ENCODE data around the gene ADAM17. TPM values are rescaled to one million over a fixed set of nuclear protein-coding genes. Genes with fewer than 3 reads are reported as not detected.

The ADAM17 gene
- polyA plus RNA-seq, 3 donors: 30.2 to 34.8 (median 30.9) TPM

DNA sequence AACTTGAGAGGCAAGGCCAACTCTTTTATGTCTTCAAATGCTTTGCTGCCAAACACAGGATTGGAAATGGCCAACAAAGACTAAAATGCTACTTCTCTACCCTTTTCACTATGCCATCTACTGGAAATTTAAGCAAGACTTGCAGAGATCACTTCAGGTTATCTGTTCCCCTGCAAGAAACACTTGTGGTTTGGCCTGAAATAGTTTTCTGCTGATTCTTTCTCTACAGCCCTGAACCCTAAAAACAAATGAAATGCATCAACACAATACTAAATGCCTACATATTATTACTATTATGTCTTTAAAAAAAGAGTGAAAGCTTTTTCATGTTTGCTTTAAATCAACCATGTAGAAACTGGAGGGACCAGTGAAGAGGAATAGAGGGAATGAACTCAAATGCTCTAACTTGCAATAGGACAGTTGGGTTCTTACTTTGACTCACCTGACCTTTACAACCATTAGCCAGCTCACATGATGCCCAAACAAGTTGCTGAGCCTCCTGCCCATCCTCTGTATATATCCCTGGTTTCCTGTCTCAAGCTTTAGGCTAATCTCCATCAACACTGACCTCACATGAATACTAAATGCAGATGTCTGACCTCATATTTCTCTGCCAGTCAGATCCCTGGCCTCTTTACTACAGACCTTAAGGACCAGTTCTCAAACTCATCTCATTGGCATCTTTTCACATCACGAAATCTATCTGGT lies 17.5 kb upstream of the ADAM17 start:
- no peaks in the 10 kb centered on the region for H3K9me3 Mint-ChIP-seq
- no peaks in the 10 kb centered on the region for H3K4me1 Mint-ChIP-seq
- DNase-seq: no peak
- no peaks in the 10 kb centered on the region for H3K79me2 ChIP-seq (ENCODE audit: insufficient read depth, low read length)
- H3K9ac ChIP-seq (ENCODE audit: insufficient read depth, low read length, poor library complexity, severe bottlenecking): no peak overlapping the region
- no peaks in the 10 kb centered on the region for H3K9me3 ChIP-seq (replicated peaks in 1 of 2; ENCODE audit: control insufficient read depth in 1 of 2, insufficient read depth in 1 of 2, low read length in 2 of 2)
- WGBS (ENCODE audit: insufficient coverage): no CpG with 5 or more reads among the region's 1 CpG
- no peak overlapping the region for H3K27ac ChIP-seq (ENCODE audit: low read depth in 1 of 2, low read length in 2 of 2)
- H3K27ac Mint-ChIP-seq: no peak overlapping the region
- no peak overlapping the region for H3K4me3 ChIP-seq (replicated peaks in 1 of 3; ENCODE audit: low read depth in 2 of 3, low read length in 3 of 3)
- TF ChIP-seq, protein P1, sequence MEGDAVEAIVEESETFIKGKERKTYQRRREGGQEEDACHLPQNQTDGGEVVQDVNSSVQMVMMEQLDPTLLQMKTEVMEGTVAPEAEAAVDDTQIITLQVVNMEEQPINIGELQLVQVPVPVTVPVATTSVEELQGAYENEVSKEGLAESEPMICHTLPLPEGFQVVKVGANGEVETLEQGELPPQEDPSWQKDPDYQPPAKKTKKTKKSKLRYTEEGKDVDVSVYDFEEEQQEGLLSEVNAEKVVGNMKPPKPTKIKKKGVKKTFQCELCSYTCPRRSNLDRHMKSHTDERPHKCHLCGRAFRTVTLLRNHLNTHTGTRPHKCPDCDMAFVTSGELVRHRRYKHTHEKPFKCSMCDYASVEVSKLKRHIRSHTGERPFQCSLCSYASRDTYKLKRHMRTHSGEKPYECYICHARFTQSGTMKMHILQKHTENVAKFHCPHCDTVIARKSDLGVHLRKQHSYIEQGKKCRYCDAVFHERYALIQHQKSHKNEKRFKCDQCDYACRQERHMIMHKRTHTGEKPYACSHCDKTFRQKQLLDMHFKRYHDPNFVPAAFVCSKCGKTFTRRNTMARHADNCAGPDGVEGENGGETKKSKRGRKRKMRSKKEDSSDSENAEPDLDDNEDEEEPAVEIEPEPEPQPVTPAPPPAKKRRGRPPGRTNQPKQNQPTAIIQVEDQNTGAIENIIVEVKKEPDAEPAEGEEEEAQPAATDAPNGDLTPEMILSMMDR (IDR thresholded peaks at IDR 0.05): no peak
- H3K4me1 ChIP-seq (ENCODE audit: control insufficient read depth in 1 of 2, insufficient read depth in 2 of 2, low read length in 2 of 2): no peaks in the 10 kb centered on the region
- no peak overlapping the region for H3K4me2 ChIP-seq (replicated peaks; ENCODE audit: extremely low read depth, low read length, poor library complexity, severe bottlenecking)
- H2AFZ ChIP-seq (ENCODE audit: insufficient read depth, low read depth, low read length, poor library complexity, severe bottlenecking): no peak overlapping the region
- H3K27me3 ChIP-seq (ENCODE audit: control insufficient read depth in 2 of 2, insufficient read depth in 2 of 2, low read length in 2 of 2): no peaks in the 10 kb centered on the region
- no peaks in the 10 kb centered on the region for H4K20me1 ChIP-seq (ENCODE audit: insufficient read depth, low read length)
- peaks cover 0 to 1% (median 0%) of the 10 kb centered on the region in 3 donors for H3K27me3 Mint-ChIP-seq (ENCODE audit: low read depth in 3 of 3)
- no peaks in the 10 kb centered on the region for H3K36me3 ChIP-seq (replicated peaks in 1 of 2; ENCODE audit: control insufficient read depth in 1 of 2, insufficient read depth in 2 of 2, low read length in 2 of 2)
- no peak overlapping the region for H3K4me3 Mint-ChIP-seq
- intact Hi-C loops (cut with micrococcal nuclease): no loop called here
- no peaks in the 10 kb centered on the region for H3K36me3 Mint-ChIP-seq

GRCh38 chr2:9570182-9571060 lies 14.8 kb upstream of the ADAM17 start:
- WGBS (ENCODE audit: insufficient coverage): 83% methylated on average over 1 of the region's 4 CpGs
- H3K79me2 ChIP-seq (ENCODE audit: insufficient read depth, low read length): no peaks in the 10 kb centered on the region
- no peaks in the 10 kb centered on the region for H3K27me3 ChIP-seq (ENCODE audit: control insufficient read depth in 2 of 2, insufficient read depth in 2 of 2, low read length in 2 of 2)
- TF ChIP-seq, protein P1 (IDR thresholded peaks at IDR 0.05): no peak
- no peak overlapping the region for H3K4me3 ChIP-seq (replicated peaks in 1 of 3; ENCODE audit: low read depth in 2 of 3, low read length in 3 of 3)
- H3K9ac ChIP-seq (ENCODE audit: insufficient read depth, low read length, poor library complexity, severe bottlenecking): no peak overlapping the region
- H3K36me3 ChIP-seq (replicated peaks in 1 of 2; ENCODE audit: control insufficient read depth in 1 of 2, insufficient read depth in 2 of 2, low read length in 2 of 2): no peaks in the 10 kb centered on the region
- Mint-ChIP-seq H3K27ac (peak overlapping the region in 1 of 7 donors; percentile 27), H3K36me3 (no peaks in the 10 kb centered on the region), H3K27me3 (ENCODE audit: low read depth in 3 of 3) (peaks cover 0 to 1% (median 0%) of the 10 kb centered on the region in 3 donors), H3K4me3 (no peak overlapping the region), H3K9me3 (no peaks in the 10 kb centered on the region), H3K4me1 (no peaks in the 10 kb centered on the region)
- H2AFZ ChIP-seq (ENCODE audit: insufficient read depth, low read depth, low read length, poor library complexity, severe bottlenecking): no peak overlapping the region
- H3K4me2 ChIP-seq (replicated peaks; ENCODE audit: extremely low read depth, low read length, poor library complexity, severe bottlenecking): no peak overlapping the region
- H3K9me3 ChIP-seq (replicated peaks in 1 of 2; ENCODE audit: control insufficient read depth in 1 of 2, insufficient read depth in 1 of 2, low read length in 2 of 2): no peaks in the 10 kb centered on the region
- H3K27ac ChIP-seq (ENCODE audit: low read depth in 1 of 2, low read length in 2 of 2): no peak overlapping the region
- no peaks in the 10 kb centered on the region for H3K4me1 ChIP-seq (ENCODE audit: control insufficient read depth in 1 of 2, insufficient read depth in 2 of 2, low read length in 2 of 2)
- intact Hi-C loops (cut with micrococcal nuclease): no loop called here
- DNase-seq: no peak
- H4K20me1 ChIP-seq (ENCODE audit: insufficient read depth, low read length): no peaks in the 10 kb centered on the region
